ENCODE results near the gene NVL. TPM values are rescaled to one million over a fixed set of nuclear protein-coding genes. Genes with fewer than 3 reads are reported as not detected.
"Not testable (repeated sequence)": the region's sequence is repeated elsewhere in the genome, so short reads cannot be mapped to it uniquely, and the experiment has no call there.

Gene NVL
- total RNA-seq, 1 donor from 2014 or later: 44.4 TPM

GRCh38 chr1:224356685-224357625 is 27.0 kb upstream of the NVL start, which contains the start of gene CNIH4:
Gene CNIH4, plus strand, starts transcription at chr1:224356879. Its CDS starts 46 bp downstream, at chr1:224356925.
- Mint-ChIP-seq H3K4me3 (peak within 1 kb of the TSS; percentile 91), H3K36me3 (ENCODE audit: low read depth) (peaks cover 6% of the 10 kb centered on the region), H3K9me3 (no peaks in the 10 kb centered on the region), H3K4me1 (peaks cover 24% of the 10 kb centered on the region), H3K27ac (peak within 1 kb of the TSS; percentile 81), H3K27me3 (no peaks in the 10 kb centered on the region)
- ChIA-PET CTCF (no interaction called here), POLR2A (interaction anchor here (0.6 to 1.5 kb wide), 2 partner anchors 27 to 78 kb away, joined by 3 to 4 read pairs; partner anchors contain the start of genes NVL and WDR26)
- no peak for TF ChIP-seq CTCF (IDR thresholded peaks at IDR 0.05)
- DNase-seq: peak; percentile 76
- peak; percentile 99 for ATAC-seq (ENCODE audit: low read depth)
- intact Hi-C loops (cut with micrococcal nuclease): loop anchor here (1.0 to 2.0 kb wide), 6 partner anchors 27 to 364 kb away; partner anchors contain the start of genes DEGS1, FBXO28, NVL and WDR26

- no peak overlapping the region for H3K4me3 Mint-ChIP-seq
- POLR2A ChIA-PET: no interaction called here
- H3K27ac Mint-ChIP-seq: no peak overlapping the region
These were observed 24.3 kb upstream of the NVL start for GRCh38 chr1:224353975-224354925.

GRCh38 chr1:224352436-224353085 is 22.6 kb upstream of the NVL start:
- CTCF ChIA-PET, POLR2A ChIA-PET: not testable (repeated sequence)

More at GRCh38 chr1:224353975-224354925, 24.3 kb upstream of the NVL start:
- ATAC-seq (ENCODE audit: low read depth) (no peak), DNase-seq (no peak)
- CTCF ChIA-PET: interaction anchor here (1.3 kb wide), 1 partner anchor 238 kb away, joined by 4 read pairs; no protein-coding TSS in a partner anchor
- Mint-ChIP-seq H3K27me3 (no peaks in the 10 kb centered on the region), H3K9me3 (no peaks in the 10 kb centered on the region), H3K36me3 (ENCODE audit: low read depth) (peaks cover 5% of the 10 kb centered on the region), H3K4me1 (peaks cover 23% of the 10 kb centered on the region)
- intact Hi-C loops (cut with micrococcal nuclease): no loop called here
- no peak for TF ChIP-seq CTCF (IDR thresholded peaks at IDR 0.05)

GRCh38 chr1:224349716-224350115 is 19.7 kb upstream of the NVL start:
- CTCF ChIA-PET; H3K4me1 Mint-ChIP-seq; H3K36me3 Mint-ChIP-seq (ENCODE audit: low read depth); POLR2A ChIA-PET; DNase-seq; ATAC-seq (ENCODE audit: low read depth); H3K4me3 Mint-ChIP-seq; H3K9me3 Mint-ChIP-seq; intact Hi-C loops (cut with micrococcal nuclease); H3K27me3 Mint-ChIP-seq; H3K27ac Mint-ChIP-seq: not testable (repeated sequence)

More at GRCh38 chr1:224352436-224353085, 22.6 kb upstream of the NVL start:
- ATAC-seq (ENCODE audit: low read depth); H3K4me1 Mint-ChIP-seq; H3K4me3 Mint-ChIP-seq; H3K9me3 Mint-ChIP-seq; DNase-seq; H3K36me3 Mint-ChIP-seq (ENCODE audit: low read depth); intact Hi-C loops (cut with micrococcal nuclease); H3K27ac Mint-ChIP-seq; H3K27me3 Mint-ChIP-seq: not testable (repeated sequence)

GRCh38 chr1:224348137-224348536 is 18.2 kb upstream of the NVL start:
- no peak for DNase-seq
- peaks cover 3% of the 10 kb centered on the region for H3K9me3 Mint-ChIP-seq
- no peak for ATAC-seq (ENCODE audit: low read depth)
- POLR2A ChIA-PET: no interaction called here
- no peaks in the 10 kb centered on the region for H3K4me1 Mint-ChIP-seq
- no peak overlapping the region for H3K4me3 Mint-ChIP-seq
- CTCF ChIA-PET: no interaction called here
- H3K36me3 Mint-ChIP-seq (ENCODE audit: low read depth): no peaks in the 10 kb centered on the region
- no peak overlapping the region for H3K27ac Mint-ChIP-seq
- TF ChIP-seq CTCF (IDR thresholded peaks at IDR 0.05): no peak
- intact Hi-C loops (cut with micrococcal nuclease): no loop called here
- peaks cover 7% of the 10 kb centered on the region for H3K27me3 Mint-ChIP-seq
